HG03064 (cell line): Measurements from ENCODE around the gene ZSWIM3.
"Not testable (repeated sequence)": the region's sequence is repeated elsewhere in the genome, so short reads cannot be mapped to it uniquely, and the experiment has no call there.

ENCODE experiments used
- ATAC-seq: cut with Tn5 transposase; IDR thresholded peaks from one replicate; pipeline ENCODE4 v1.9.1; 2021; ENCODE audit warnings: low read depth; ENCODE audit not compliant: unreplicated experiment

Gene ZSWIM3

DNA sequence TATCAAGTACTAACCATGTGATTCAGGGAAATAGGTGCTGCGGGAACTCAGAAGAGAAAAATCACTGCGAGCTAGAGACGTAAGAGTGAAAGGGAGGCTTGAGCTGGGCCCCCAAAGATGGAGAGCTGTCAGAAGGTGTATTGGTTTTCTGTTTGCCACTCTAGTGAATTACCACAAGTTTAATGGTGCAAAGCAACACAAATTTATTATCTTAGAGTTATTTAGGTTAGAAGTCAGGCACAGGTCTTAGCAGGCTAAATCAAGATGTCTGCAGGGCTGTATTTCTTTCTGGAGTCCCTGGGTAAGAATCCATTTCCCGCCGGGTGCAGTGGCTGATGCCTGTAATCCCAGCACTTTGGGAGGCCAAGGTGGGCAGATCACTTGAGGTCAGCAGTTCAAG lies 2.5 kb downstream of the ZSWIM3 start:
- no peak for ATAC-seq

DNA sequence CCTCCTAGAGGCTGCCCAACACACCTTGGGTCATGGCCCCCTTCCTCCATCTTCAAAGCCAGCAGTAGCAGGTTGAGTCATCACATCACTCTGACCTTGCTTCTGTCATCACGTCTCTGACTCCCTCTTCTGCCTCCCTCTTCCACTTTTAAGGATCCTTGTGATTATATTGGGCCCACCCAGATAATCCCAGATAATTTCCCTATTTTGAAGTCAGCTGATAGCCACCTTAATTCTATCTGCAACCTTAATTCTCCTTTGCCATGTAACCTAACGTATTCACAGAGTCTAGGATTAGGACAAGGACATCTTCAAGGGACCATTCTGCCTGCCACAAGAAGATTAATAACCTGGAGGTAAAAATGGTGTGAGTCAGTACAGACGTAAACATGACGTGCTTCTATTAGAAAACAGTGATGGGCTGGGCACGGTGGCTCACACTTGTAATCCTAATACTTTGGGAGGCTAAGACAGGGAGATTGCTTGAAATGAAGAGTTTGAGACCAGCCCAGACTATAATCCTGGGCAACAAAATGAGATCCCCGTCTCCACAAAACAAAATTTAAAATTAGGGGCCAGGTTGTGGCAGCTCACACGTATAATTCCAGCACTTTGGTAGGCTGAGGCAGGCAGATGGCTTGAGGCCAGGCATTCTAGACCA lies 3.3 kb downstream of the ZSWIM3 start:
- no peak for ATAC-seq

DNA sequence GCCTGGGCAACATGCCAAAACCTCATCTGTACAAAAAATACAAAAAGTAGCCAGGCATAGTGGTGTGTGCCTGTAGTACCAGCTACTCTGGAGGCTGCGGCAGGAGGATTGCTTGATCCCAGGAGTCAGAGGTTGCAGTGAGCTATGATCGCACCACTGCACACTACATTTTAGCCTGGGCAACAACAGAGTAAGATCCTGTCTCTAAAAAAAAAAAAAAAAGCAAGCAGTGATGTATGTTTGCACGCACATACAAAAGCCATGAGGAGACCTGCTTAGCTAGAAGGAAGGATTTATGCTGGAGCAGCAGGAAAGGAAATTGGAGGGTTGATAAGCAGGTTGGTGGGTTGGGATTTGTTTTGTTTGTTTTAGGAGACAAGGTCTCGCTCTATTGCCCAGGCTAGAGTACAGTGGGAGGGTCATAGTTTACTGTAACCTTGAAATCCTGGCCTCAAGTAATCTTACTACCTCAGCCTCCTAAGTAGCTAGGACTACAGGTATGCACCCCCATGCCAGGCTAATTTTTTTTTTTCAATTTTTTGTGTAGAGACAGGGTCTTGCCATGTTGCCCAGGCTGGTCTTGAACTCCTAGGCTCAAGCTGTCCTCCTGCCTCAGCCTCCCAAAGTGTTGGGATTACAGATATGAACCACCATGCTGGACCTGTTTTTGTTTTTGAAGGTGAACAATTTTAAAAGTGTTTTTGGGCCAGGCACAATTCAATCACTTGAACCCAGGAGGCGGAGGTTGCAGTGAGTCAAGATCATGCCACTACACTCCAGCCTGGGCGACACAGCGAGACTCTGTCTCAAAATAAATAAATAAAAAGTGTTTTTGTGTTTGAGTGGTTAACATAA lies 4.0 kb downstream of the ZSWIM3 start:
- no peak for ATAC-seq

DNA sequence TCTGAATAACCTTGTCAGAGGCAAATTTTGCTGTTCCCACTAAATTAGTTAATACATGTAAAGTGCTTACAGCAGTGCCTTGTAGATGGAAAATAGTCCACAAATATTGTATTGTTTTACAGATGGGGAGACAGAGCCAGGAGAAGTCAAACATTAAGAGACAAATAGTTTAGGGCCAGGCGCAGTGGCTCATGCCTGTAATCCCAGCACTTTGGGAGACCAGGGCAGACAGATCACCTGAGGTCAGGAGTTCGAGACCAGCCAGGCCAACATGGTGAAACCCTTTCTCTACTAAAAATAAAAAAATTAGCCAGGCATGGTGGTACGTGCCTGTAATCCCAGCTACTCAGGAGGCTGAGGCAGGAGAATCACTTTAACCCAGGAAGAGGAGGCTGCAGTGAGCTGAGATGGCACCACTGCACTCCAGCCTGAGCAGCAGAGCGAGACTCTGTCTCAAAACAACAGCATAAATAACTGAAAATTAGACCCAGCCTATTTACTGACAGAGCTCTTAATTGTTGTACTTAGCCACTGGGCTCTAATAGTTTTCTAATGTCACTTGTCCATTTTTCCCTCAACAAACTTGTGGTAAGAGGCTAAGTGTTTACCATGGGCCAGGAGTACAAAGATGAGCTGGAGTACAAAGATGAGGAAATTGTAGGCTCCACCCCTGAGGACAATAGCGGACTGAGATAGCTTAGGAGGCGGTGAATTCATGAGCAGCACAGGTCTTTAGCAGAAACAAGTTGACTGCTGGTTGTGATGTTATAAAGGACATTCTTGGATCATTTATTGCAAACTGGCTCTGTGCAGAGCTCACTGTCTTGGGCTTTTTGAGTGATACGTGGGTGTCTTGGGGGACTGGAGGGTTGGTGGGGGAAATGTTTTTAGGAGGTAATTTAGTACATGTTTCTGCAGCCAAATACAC lies 6.4 kb downstream of the ZSWIM3 start:
- ATAC-seq, result no peak

DNA sequence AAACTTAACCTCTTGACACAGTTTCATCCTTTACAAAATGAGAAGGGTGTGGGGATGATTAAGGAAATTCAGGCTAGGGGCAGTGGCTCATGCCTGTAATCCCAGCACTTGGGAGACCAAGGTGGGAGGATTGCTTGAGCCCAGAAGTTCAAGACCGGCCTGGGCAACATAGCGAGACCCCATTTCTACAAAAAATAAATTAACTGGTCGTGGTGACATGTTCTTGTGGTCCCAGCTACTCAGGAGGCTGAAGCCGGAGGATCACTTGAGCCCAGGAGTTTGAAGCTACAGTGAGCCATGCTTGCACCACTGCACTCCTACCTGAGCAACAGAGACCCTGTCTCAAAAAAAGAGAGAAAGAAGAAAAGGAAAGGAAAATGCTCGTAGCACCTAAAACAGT lies 9.0 kb downstream of the ZSWIM3 start:
- no peak for ATAC-seq

DNA sequence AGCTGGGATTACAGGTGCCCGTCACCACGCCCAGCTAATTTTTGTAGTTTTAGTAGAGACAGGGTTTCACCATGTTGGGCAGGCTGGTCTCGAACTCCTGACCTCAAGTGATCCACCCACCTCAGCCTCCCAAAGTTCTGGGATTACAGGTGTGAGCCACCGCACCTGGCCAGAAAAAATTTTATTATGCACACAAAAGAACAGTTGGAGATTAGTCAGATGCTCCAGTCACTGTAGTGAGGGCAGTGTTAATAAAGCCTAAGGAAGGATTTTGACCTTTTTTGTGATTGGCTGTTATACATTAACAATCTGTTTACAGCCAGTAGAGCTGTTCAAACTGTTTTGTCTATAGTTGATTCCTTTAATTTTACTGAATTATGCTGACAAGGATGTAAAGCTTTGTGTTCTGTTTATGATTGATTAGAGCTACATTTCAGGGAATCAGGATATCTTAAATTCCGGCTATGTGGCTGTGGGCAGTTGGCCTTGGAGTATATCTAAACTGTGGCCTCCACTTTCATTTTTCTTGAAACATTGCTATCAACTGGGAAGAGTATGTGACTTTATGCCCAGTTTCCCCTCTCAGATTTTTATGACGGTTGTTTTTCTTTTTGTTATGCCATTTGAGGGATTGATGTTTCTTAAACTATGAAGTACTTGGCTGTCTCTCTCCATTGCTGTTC lies 9.9 kb downstream of the ZSWIM3 start:
- ATAC-seq, result no peak

DNA sequence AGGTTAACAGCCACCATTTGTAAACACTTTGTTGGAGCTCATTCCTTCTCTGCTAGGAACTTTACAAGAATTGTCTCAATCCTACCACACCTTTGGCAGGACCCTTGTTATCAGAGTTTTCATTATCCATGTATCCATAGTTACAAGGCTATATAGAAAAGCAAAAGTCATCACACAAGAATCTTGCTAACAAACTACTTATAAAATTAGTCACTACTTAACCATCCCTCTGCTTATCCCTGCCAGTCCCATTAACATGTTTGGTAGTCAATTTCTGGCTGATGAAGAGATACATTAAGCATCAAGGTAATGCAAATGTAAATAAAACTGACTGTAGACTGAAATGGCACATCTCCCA lies 10.4 kb downstream of the ZSWIM3 start:
- no peak for ATAC-seq

DNA sequence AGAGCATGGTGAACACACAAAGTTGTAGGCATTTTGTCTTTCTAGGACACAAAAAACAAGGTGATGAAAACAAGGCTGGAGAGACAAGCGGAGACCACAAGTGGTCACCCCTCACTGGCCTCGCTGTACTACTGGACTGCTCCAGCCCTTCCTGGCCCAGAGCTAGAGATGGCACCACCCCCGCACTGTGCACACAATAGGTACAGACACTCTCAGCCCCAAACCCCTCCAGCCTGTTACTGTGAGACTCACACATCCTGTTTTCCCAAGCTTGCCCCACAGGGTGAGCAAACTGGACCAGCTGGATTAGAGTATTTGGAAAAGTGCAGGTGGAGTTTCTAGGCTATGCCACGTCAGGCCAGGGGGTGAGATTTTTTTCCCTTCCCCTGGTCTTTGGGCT lies 15.2 kb downstream of the ZSWIM3 start:
- ATAC-seq, result no peak

DNA sequence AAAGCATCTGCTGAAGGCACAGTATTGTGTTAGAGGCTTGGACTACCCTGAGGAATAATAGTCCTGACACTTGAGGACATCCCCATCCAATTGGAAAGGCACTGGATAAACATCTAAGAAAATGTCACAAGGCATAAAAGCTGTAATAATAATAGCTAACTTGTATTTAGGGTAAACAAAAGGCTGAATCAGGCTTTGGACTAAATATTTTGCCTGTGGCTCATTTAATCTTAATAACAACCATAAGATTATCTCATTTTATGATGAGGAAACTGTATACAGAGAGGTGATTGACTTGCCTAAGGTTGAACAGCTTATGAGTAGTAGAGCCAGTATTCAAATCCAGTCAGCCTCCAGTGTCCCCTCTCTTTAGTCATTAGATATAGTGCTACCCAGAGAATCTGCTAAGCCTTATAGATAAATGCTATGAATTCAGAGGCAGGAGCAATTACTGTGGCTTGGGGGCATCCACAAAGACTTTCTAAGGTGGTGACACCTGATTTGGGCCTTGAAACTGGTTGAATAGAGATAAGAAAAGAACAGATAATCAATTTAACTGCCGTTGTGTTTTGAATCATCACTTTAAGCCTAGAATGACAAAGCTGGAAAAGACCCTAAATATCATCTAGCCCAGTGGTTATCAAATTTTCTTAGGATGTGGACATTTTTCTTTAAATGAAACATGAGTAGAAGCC lies 16.1 kb downstream of the ZSWIM3 start:
- no peak for ATAC-seq

DNA sequence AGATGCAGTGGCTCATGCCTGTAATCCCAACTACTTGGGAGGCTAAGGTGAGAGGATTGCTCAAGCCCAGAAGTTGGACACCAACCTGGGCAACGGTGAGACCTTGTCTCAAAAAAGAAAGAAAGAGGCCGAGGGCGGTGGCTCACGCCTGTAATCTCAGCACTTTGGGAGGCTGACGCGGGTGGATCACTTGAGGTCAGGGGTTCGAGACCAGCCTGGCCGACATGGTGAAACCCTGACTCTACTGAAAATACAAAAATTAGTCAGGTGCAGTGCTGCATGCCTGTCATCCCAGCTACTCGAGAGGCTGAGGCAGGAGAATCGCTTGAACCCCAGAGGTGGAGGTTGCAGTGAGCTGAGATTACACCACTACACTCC lies 16.7 kb downstream of the ZSWIM3 start:
- ATAC-seq, result not testable (repeated sequence)

DNA sequence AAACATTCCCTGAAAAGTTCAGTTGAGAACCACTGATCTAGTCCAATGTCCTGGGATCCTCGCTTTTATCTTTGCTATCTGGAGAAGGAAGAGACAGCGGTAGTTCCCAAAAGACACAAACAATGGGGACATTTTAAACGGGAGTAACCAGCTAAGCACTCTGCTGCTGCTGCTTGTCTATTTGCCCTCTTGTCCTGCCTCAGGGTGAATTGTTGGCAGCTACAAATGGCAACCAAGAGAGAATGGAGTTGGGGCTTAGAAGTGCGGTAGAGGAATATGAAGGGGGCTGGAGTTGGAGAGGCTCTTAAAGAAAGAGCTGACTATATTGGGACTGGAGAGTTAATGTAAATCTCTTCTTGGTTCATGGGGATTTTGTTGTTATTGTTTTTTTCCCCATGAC lies 17.2 kb downstream of the ZSWIM3 start:
- ATAC-seq, result no peak

DNA sequence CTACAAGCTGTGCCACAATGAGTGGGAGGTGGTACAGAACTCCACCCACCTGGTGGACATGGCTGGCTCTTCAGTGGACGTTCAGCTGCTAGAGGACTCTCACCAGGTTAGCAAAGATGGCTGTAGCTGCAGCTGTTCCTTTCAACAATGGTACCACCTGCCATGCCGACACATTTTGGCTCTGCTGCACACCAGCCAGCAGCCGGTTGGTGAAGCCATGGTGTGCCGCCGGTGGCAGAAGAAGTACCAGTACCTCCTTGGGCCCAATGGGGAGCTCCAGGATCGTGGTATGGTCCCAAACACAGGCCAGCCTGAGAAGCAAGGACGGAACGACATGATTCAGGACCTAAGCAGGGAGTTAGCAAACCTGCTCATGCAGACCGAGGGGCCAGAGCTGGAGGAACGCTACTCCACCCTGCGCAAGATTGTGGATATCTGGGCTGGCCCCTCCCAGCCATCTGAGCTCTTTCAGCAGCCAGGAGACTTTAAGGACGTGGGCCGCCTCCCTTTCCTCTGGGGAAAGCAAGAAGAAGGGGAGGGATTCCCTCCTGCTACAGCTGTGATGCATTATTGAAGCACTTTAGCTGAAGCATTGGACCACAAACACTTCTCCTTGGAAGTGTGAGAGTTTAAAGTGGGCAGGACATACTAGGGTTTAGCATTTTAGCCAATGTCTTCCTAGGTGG lies 20.8 kb downstream of the ZSWIM3 start:
- no peak for ATAC-seq

DNA sequence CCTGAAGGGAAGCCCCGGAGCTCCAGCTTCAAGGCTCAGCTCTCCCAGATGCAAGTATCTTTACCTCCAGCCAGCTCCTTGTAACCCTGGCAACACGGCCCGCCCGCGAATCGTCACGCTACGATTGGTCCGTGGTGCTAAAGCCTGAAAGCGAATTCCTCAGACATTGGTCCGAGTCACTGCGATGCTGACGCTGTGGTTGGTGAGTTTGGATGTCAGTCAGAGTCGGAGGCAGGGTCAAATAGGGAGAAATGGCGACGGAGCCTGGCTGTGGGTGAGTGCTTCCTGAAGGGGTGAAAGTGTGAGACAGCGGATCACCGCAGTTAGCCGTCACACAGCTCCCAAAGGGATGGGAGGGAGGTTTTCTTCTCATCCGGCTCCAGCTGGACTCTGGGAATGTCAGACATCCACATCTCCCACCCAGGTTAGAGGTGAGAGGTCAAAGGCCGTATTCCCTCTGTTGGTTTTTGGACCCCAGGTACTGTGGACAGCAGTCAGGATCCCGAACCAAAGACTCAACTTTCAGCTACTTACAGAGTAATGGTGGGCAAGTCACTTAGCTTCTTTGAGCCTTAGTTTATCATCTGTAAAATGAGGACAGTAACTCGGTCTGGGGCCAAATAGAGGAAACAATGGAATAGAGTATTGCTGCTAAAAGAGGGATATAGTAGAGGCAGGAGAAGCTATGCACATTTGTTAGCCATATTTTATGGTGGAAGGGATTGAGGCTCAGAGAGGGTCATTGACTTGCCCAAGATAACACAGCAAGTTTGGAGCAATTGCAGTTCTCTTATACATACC lies 23.8 kb downstream of the ZSWIM3 start, which contains the start of gene ZSWIM1:
ZSWIM1 (plus strand) TSS at position 240 of the 801 bp plus-strand sequence. CDS start 1,366 bp downstream, outside the sequence.
- peak; percentile 90 for ATAC-seq

DNA sequence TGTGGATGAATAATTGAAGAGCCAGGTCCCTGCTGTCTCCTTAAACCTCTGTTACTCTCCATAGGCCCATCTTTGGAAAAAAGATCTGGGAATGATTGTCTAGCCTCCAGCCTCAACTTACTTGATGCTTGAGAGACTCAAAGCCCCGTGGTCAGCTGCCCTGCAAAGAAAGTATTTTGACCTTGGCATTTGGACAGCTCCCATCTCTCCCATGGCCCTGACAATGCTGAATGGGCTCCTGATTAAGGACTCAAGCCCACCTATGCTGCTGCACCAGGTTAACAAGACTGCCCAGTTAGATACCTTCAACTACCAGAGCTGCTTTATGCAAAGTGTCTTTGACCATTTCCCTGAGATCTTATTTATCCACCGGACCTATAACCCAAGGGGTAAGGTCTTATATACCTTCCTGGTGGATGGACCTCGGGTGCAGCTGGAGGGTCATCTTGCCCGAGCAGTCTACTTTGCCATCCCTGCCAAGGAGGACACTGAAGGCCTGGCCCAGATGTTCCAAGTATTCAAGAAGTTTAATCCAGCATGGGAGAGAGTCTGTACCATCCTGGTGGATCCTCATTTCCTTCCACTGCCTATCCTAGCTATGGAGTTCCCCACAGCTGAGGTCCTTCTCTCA lies 25.2 kb downstream of the ZSWIM3 start:
- no peak for ATAC-seq

DNA sequence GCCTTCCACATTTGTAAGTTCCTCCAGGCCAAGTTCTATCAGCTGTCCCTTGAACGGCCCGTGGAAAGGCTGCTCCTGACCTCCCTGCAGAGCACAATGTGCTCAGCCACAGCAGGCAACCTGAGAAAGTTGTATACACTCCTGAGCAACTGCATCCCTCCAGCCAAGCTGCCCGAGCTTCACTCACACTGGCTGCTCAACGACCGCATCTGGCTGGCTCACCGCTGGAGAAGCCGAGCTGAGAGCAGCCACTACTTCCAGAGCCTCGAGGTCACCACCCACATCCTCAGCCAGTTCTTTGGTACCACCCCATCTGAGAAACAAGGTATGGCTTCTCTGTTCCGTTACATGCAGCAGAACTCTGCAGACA lies 25.7 kb downstream of the ZSWIM3 start:
- no peak for ATAC-seq

DNA sequence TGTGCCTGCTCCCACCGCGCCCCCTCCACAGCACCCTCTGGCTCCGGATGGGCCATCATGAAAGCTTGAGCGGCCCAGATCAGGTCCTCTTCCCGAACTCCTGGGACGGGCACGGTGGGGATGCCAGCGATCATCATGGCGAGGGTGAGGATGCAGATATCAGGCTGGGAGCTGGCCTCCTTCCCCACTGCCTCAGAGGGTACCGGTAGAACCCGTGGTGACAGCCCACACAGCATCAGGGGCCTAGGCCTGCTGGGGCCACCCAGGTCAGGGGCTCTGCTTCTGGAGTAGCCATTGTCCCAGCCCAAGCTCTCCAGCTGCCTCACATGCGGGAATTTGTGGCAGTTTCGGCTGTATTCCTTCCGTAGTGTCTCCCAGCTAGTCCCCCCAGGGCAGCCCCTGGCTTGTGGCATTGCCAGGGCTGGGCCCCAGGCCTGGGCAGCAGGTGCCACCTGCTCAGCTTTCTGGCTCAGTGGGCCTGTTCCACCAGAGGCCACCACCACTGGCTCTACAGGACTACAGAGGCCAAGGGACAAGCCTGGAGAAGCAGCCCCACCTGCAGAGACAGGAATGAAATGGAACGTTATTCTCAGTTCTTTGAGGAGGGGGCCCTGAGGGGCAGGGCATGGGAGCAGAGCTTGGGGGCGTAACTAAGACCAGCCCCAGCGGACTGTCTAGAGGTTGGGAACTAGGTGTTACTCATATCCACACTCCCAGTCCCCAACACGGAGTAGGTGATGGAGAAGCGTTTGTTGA lies 29.4 kb downstream of the ZSWIM3 start:
- ATAC-seq, result no peak

DNA sequence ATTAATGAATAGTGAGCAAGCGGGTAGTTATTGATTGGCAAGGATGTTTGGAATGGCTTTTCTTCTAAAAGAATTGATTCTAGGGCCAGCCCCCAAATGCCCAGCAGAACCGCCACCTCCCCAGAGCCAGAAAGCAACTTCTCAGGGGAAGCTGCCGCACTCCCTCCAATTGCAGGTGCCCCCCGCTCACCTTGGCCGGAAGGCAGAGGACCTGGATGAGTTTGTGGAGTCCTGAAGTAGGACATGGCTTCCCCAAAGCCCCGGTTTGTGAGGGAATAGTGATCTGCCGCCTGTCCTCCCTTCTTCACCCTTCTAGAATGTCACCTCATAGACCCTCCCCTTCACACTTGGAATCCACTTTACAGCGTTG lies 29.9 kb downstream of the ZSWIM3 start, which contains the start of gene SPATA25:
SPATA25 (minus strand) TSS at position 277 of the 370 bp plus-strand sequence; CDS start at position 245, 32 bp downstream.
- ATAC-seq, result no peak
